Measurements from ENCODE around the gene AACS. TPM values are rescaled to one million over a fixed set of nuclear protein-coding genes. Genes with fewer than 3 reads are reported as not detected.

AACS gene
- total RNA-seq, 1 experiment from 2014 or later: 54.0 TPM

DNA sequence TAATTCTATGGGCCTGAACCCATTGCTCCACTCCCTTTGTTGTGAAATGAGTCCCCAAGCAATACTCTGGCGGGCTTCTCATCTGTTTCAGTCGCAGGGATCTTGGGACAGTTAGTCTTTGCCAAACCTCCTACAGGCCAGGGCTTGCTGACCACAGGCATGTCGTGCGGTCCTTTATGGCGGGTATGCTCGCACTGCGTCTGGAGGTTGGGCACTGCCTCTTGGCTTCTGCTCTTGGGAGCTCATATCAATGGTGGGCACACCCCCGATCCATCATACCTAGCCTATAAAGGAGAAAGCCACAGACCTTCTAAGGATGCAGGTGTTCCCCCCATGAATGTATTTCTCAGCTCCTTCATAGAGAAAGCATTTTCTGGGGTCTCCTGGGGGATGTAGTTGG, 99.3 kb downstream of the AACS start (continued):
- TF ChIP-seq CREB1 (CRISPR knock-in tag; IDR thresholded peaks at IDR 0.05) (no peak), SP1 (CRISPR knock-in tag; conservative IDR thresholded peaks at IDR 0.05) (no peak), ZNF219 (CRISPR knock-in tag; IDR thresholded peaks at IDR 0.05; ENCODE audit: borderline replicate concordance) (no peak), ZNF232 (CRISPR knock-in tag; IDR thresholded peaks at IDR 0.05) (no peak)
- TF ChIP-seq, protein P1, sequence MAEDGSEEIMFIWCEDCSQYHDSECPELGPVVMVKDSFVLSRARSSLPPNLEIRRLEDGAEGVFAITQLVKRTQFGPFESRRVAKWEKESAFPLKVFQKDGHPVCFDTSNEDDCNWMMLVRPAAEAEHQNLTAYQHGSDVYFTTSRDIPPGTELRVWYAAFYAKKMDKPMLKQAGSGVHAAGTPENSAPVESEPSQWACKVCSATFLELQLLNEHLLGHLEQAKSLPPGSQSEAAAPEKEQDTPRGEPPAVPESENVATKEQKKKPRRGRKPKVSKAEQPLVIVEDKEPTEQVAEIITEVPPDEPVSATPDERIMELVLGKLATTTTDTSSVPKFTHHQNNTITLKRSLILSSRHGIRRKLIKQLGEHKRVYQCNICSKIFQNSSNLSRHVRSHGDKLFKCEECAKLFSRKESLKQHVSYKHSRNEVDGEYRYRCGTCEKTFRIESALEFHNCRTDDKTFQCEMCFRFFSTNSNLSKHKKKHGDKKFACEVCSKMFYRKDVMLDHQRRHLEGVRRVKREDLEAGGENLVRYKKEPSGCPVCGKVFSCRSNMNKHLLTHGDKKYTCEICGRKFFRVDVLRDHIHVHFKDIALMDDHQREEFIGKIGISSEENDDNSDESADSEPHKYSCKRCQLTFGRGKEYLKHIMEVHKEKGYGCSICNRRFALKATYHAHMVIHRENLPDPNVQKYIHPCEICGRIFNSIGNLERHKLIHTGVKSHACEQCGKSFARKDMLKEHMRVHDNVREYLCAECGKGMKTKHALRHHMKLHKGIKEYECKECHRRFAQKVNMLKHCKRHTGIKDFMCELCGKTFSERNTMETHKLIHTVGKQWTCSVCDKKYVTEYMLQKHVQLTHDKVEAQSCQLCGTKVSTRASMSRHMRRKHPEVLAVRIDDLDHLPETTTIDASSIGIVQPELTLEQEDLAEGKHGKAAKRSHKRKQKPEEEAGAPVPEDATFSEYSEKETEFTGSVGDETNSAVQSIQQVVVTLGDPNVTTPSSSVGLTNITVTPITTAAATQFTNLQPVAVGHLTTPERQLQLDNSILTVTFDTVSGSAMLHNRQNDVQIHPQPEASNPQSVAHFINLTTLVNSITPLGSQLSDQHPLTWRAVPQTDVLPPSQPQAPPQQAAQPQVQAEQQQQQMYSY (CRISPR knock-in tag; IDR thresholded peaks at IDR 0.05): no peak
- TF ChIP-seq, protein P2, sequence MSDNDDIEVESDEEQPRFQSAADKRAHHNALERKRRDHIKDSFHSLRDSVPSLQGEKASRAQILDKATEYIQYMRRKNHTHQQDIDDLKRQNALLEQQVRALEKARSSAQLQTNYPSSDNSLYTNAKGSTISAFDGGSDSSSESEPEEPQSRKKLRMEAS (CRISPR knock-in tag; IDR thresholded peaks at IDR 0.05): no peak
- TF ChIP-seq, protein P3, sequence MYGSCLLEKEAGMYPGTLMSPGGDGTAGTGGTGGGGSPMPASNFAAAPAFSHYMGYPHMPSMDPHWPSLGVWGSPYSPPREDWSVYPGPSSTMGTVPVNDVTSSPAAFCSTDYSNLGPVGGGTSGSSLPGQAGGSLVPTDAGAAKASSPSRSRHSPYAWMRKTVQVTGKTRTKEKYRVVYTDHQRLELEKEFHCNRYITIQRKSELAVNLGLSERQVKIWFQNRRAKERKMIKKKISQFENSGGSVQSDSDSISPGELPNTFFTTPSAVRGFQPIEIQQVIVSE (CRISPR knock-in tag; IDR thresholded peaks at IDR 0.05; ENCODE audit: borderline replicate concordance): no peak
- TF ChIP-seq, protein P4, sequence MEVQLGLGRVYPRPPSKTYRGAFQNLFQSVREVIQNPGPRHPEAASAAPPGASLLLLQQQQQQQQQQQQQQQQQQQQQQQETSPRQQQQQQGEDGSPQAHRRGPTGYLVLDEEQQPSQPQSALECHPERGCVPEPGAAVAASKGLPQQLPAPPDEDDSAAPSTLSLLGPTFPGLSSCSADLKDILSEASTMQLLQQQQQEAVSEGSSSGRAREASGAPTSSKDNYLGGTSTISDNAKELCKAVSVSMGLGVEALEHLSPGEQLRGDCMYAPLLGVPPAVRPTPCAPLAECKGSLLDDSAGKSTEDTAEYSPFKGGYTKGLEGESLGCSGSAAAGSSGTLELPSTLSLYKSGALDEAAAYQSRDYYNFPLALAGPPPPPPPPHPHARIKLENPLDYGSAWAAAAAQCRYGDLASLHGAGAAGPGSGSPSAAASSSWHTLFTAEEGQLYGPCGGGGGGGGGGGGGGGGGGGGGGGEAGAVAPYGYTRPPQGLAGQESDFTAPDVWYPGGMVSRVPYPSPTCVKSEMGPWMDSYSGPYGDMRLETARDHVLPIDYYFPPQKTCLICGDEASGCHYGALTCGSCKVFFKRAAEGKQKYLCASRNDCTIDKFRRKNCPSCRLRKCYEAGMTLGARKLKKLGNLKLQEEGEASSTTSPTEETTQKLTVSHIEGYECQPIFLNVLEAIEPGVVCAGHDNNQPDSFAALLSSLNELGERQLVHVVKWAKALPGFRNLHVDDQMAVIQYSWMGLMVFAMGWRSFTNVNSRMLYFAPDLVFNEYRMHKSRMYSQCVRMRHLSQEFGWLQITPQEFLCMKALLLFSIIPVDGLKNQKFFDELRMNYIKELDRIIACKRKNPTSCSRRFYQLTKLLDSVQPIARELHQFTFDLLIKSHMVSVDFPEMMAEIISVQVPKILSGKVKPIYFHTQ (CRISPR knock-in tag; IDR thresholded peaks at IDR 0.05): no peak
- TF ChIP-seq, protein P5, sequence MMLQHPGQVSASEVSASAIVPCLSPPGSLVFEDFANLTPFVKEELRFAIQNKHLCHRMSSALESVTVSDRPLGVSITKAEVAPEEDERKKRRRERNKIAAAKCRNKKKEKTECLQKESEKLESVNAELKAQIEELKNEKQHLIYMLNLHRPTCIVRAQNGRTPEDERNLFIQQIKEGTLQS (CRISPR knock-in tag; conservative IDR thresholded peaks at IDR 0.05): no peak
- TF ChIP-seq, protein P6, sequence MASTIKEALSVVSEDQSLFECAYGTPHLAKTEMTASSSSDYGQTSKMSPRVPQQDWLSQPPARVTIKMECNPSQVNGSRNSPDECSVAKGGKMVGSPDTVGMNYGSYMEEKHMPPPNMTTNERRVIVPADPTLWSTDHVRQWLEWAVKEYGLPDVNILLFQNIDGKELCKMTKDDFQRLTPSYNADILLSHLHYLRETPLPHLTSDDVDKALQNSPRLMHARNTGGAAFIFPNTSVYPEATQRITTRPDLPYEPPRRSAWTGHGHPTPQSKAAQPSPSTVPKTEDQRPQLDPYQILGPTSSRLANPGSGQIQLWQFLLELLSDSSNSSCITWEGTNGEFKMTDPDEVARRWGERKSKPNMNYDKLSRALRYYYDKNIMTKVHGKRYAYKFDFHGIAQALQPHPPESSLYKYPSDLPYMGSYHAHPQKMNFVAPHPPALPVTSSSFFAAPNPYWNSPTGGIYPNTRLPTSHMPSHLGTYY (CRISPR knock-in tag; IDR thresholded peaks at IDR 0.05): no peak

DNA sequence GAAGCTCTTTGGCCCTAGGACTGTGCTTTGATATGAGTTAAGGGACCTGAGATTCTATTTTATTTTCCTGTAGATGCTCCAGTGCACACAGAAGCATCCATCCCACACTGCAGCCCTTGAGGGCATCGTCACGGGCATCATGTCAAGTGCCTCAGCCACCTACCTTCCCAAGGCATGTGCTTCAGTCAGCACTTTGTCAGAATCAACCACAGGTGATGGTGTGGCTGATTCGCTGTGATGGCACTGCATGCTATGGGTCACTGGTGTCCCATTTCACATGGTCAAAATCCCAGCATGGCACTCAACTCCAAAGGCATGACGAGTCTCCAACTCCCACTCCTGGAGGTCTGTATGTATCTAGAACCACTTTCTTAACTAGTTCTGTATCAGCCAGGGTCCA, 100.8 kb downstream of the AACS start:
- CTCF ChIA-PET: no interaction called here
- Mint-ChIP-seq H3K27ac (no peak overlapping the region), H3K9me3 (peaks cover 8% of the 10 kb centered on the region), H3K4me3 (no peak overlapping the region), H3K27me3 (ENCODE audit: low read depth) (peaks cover 3% of the 10 kb centered on the region), H3K4me1 (peaks cover 8% of the 10 kb centered on the region), H3K36me3 (no peaks in the 10 kb centered on the region)
- TF ChIP-seq HMGA2 (CRISPR knock-in tag; IDR thresholded peaks at IDR 0.05): no peak
- no peak for TF ChIP-seq GRHL2 (CRISPR knock-in tag; IDR thresholded peaks at IDR 0.05; ENCODE audit: insufficient replicate concordance, severe bottlenecking)
- no peak for TF ChIP-seq NR3C1 (CRISPR knock-in tag; conservative IDR thresholded peaks at IDR 0.05; ENCODE audit: low read depth)
- DNase-seq (ENCODE audit: low spot score) (no peak), ATAC-seq (no peak)
- POLR2A ChIA-PET: no interaction called here

DNA sequence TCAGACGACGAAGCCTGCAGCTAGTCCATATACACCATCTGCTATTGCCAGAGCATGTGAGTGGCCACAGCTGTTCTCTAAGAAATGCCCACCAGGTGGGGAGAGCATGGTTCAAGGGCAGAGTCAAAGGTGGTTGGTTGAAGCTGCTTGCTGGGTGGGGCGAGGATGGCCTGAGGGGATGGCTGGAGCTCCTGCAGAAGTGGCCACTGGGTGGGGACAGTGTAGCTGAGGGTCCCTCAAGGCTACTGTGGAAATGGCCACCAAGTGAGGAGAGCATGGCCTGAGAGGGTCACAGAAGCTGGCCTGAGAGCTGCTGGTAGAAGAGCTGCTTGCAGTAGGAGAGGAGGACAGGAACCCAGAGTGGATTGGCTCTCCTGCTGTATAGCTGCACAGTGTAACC, 102.4 kb downstream of the AACS start:
- Mint-ChIP-seq H3K9me3 (peaks cover 8% of the 10 kb centered on the region), H3K27me3 (ENCODE audit: low read depth) (peaks cover 10% of the 10 kb centered on the region), H3K4me1 (no peaks in the 10 kb centered on the region), H3K4me3 (no peak overlapping the region), H3K27ac (no peak overlapping the region), H3K36me3 (no peaks in the 10 kb centered on the region)
- ChIA-PET CTCF (interaction anchor here (1.1 to 1.2 kb wide), 2 partner anchors 39 to 45 kb away, joined by 3 read pairs; no protein-coding TSS in a partner anchor), POLR2A (no interaction called here)
- ATAC-seq: peak; percentile 32; the same call in 1 of the 2 replicates
- TF ChIP-seq, protein P7, sequence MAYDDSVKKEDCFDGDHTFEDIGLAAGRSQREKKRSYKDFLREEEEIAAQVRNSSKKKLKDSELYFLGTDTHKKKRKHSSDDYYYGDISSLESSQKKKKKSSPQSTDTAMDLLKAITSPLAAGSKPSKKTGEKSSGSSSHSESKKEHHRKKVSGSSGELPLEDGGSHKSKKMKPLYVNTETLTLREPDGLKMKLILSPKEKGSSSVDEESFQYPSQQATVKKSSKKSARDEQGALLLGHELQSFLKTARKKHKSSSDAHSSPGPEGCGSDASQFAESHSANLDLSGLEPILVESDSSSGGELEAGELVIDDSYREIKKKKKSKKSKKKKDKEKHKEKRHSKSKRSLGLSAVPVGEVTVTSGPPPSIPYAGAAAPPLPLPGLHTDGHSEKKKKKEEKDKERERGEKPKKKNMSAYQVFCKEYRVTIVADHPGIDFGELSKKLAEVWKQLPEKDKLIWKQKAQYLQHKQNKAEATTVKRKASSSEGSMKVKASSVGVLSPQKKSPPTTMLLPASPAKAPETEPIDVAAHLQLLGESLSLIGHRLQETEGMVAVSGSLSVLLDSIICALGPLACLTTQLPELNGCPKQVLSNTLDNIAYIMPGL (CRISPR knock-in tag; IDR thresholded peaks at IDR 0.05): no peak
- TF ChIP-seq SOX15 (CRISPR knock-in tag; IDR thresholded peaks at IDR 0.05): no peak
- no peak for DNase-seq (ENCODE audit: low spot score)

Measured in WTC11 (cell line).